HG03571 (cell line): ENCODE data around the gene UNG.
A peak's percentile ranks its signal among the peaks of the same experiment; 100 is the strongest.
"Not testable (repeated sequence)": the region's sequence is repeated elsewhere in the genome, so short reads cannot be mapped to it uniquely, and the experiment has no call there.

Experiments
- ATAC-seq: cut with Tn5 transposase; IDR thresholded peaks from one replicate; pipeline ENCODE4 v1.9.1; 2021; ENCODE audit not compliant: unreplicated experiment

The UNG gene

GRCh38 chr12:109097435-109098182, at the start of gene UNG:
TSS of gene UNG (plus strand) at chr12:109097597. CDS start at chr12:109097680, 83 bp downstream.
- peak; percentile 93 for ATAC-seq

- not testable (repeated sequence) for ATAC-seq
Measured at GRCh38 chr12:109048706-109049105, 48.7 kb upstream of the UNG start.

GRCh38 chr12:109049794-109050193, 47.6 kb upstream of the UNG start:
- not testable (repeated sequence) for ATAC-seq

- ATAC-seq: peak; percentile 7
Measured at GRCh38 chr12:109052097-109052413, 45.3 kb upstream of the UNG start.

- ATAC-seq: peak; percentile 78
Measured at GRCh38 chr12:109052414-109053323, 44.7 kb upstream of the UNG start, which contains the start of gene USP30. TSS of gene USP30 (plus strand) at chr12:109052576. CDS start at chr12:109052679, 103 bp downstream.

- peak; percentile 3 for ATAC-seq
Measured at GRCh38 chr12:109053382-109054123, 43.8 kb upstream of the UNG start.

GRCh38 chr12:109054124-109054513, 43.3 kb upstream of the UNG start:
- ATAC-seq: not testable (repeated sequence)

GRCh38 chr12:109054520-109054919, 42.9 kb upstream of the UNG start:
- ATAC-seq: no peak

GRCh38 chr12:109056891-109057290, 40.5 kb upstream of the UNG start:
- ATAC-seq: no peak

GRCh38 chr12:109057376-109057775, 40.0 kb upstream of the UNG start:
- ATAC-seq: no peak

- ATAC-seq: no peak
Measured at GRCh38 chr12:109058773-109059172, 38.6 kb upstream of the UNG start.

- ATAC-seq: no peak
Measured at GRCh38 chr12:109064143-109064542, 33.3 kb upstream of the UNG start.

GRCh38 chr12:109065154-109065852, 32.1 kb upstream of the UNG start:
- ATAC-seq: no peak

- no peak for ATAC-seq
Measured at GRCh38 chr12:109065853-109066193, 31.6 kb upstream of the UNG start.

GRCh38 chr12:109069307-109070271, 27.8 kb upstream of the UNG start:
- ATAC-seq: no peak

GRCh38 chr12:109074866-109075265, 22.5 kb upstream of the UNG start:
- no peak for ATAC-seq

GRCh38 chr12:109082751-109083150, 14.6 kb upstream of the UNG start:
- no peak for ATAC-seq

- ATAC-seq: no peak
Measured at GRCh38 chr12:109084425-109084824, 13.0 kb upstream of the UNG start.

- ATAC-seq: no peak
Measured at GRCh38 chr12:109085590-109085989, 11.8 kb upstream of the UNG start.

GRCh38 chr12:109087250-109087649, 10.1 kb upstream of the UNG start:
- no peak for ATAC-seq
